ENCODE data around the gene TOLLIP.

DNA sequence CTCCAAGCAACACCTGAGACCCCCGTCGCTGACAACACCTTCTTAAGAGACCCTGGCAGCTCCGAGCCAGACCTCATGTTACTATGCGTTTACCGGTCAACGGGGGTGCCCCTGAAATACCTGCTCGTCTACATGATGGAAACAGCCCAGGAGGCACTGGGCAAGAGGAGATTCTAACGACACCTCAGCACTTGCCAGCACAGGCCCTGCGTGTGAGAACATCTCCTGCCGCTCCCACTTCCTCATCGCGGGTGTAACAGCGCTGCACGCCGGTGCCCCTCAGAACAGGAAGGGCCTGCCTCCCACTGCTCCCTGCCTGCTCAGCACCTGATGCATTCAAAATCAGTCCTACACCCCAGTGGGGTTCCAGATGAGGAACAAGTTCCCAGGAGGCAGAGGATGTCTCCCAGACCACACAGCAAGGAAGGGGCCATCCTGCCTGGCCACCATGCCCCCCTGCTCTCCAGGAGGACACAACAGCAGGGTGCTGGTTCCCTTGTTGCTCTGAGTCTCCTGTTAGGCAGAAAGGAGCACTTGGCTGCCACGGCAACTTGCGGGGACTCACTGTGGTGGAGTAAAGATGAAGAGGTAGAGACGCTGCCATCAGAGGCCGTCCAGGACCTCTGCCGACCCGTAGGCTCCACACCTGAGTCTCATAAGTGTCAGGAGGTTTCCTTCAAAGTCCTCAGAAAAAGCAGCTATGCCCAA, 2.1 kb downstream of the TOLLIP start:
- TF ChIP-seq FOXP1 (CRISPR knock-in tag; IDR thresholded peaks at IDR 0.05; ENCODE audit: borderline replicate concordance) (no peak), CBFB (CRISPR knock-in tag; IDR thresholded peaks at IDR 0.05; ENCODE audit: low read depth) (no peak), ZBTB21 (CRISPR knock-in tag; IDR thresholded peaks at IDR 0.05; ENCODE audit: borderline replicate concordance) (no peak), TP53 (CRISPR knock-in tag; IDR thresholded peaks at IDR 0.05) (no peak)
- TF ChIP-seq, protein P1, sequence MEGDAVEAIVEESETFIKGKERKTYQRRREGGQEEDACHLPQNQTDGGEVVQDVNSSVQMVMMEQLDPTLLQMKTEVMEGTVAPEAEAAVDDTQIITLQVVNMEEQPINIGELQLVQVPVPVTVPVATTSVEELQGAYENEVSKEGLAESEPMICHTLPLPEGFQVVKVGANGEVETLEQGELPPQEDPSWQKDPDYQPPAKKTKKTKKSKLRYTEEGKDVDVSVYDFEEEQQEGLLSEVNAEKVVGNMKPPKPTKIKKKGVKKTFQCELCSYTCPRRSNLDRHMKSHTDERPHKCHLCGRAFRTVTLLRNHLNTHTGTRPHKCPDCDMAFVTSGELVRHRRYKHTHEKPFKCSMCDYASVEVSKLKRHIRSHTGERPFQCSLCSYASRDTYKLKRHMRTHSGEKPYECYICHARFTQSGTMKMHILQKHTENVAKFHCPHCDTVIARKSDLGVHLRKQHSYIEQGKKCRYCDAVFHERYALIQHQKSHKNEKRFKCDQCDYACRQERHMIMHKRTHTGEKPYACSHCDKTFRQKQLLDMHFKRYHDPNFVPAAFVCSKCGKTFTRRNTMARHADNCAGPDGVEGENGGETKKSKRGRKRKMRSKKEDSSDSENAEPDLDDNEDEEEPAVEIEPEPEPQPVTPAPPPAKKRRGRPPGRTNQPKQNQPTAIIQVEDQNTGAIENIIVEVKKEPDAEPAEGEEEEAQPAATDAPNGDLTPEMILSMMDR (IDR thresholded peaks at IDR 0.05): no peak
- TF ChIP-seq, protein P2, sequence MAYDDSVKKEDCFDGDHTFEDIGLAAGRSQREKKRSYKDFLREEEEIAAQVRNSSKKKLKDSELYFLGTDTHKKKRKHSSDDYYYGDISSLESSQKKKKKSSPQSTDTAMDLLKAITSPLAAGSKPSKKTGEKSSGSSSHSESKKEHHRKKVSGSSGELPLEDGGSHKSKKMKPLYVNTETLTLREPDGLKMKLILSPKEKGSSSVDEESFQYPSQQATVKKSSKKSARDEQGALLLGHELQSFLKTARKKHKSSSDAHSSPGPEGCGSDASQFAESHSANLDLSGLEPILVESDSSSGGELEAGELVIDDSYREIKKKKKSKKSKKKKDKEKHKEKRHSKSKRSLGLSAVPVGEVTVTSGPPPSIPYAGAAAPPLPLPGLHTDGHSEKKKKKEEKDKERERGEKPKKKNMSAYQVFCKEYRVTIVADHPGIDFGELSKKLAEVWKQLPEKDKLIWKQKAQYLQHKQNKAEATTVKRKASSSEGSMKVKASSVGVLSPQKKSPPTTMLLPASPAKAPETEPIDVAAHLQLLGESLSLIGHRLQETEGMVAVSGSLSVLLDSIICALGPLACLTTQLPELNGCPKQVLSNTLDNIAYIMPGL (CRISPR knock-in tag; IDR thresholded peaks at IDR 0.05): no peak
- TF ChIP-seq, protein P3, sequence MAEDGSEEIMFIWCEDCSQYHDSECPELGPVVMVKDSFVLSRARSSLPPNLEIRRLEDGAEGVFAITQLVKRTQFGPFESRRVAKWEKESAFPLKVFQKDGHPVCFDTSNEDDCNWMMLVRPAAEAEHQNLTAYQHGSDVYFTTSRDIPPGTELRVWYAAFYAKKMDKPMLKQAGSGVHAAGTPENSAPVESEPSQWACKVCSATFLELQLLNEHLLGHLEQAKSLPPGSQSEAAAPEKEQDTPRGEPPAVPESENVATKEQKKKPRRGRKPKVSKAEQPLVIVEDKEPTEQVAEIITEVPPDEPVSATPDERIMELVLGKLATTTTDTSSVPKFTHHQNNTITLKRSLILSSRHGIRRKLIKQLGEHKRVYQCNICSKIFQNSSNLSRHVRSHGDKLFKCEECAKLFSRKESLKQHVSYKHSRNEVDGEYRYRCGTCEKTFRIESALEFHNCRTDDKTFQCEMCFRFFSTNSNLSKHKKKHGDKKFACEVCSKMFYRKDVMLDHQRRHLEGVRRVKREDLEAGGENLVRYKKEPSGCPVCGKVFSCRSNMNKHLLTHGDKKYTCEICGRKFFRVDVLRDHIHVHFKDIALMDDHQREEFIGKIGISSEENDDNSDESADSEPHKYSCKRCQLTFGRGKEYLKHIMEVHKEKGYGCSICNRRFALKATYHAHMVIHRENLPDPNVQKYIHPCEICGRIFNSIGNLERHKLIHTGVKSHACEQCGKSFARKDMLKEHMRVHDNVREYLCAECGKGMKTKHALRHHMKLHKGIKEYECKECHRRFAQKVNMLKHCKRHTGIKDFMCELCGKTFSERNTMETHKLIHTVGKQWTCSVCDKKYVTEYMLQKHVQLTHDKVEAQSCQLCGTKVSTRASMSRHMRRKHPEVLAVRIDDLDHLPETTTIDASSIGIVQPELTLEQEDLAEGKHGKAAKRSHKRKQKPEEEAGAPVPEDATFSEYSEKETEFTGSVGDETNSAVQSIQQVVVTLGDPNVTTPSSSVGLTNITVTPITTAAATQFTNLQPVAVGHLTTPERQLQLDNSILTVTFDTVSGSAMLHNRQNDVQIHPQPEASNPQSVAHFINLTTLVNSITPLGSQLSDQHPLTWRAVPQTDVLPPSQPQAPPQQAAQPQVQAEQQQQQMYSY (CRISPR knock-in tag; IDR thresholded peaks at IDR 0.05): no peak
- TF ChIP-seq, protein P4, sequence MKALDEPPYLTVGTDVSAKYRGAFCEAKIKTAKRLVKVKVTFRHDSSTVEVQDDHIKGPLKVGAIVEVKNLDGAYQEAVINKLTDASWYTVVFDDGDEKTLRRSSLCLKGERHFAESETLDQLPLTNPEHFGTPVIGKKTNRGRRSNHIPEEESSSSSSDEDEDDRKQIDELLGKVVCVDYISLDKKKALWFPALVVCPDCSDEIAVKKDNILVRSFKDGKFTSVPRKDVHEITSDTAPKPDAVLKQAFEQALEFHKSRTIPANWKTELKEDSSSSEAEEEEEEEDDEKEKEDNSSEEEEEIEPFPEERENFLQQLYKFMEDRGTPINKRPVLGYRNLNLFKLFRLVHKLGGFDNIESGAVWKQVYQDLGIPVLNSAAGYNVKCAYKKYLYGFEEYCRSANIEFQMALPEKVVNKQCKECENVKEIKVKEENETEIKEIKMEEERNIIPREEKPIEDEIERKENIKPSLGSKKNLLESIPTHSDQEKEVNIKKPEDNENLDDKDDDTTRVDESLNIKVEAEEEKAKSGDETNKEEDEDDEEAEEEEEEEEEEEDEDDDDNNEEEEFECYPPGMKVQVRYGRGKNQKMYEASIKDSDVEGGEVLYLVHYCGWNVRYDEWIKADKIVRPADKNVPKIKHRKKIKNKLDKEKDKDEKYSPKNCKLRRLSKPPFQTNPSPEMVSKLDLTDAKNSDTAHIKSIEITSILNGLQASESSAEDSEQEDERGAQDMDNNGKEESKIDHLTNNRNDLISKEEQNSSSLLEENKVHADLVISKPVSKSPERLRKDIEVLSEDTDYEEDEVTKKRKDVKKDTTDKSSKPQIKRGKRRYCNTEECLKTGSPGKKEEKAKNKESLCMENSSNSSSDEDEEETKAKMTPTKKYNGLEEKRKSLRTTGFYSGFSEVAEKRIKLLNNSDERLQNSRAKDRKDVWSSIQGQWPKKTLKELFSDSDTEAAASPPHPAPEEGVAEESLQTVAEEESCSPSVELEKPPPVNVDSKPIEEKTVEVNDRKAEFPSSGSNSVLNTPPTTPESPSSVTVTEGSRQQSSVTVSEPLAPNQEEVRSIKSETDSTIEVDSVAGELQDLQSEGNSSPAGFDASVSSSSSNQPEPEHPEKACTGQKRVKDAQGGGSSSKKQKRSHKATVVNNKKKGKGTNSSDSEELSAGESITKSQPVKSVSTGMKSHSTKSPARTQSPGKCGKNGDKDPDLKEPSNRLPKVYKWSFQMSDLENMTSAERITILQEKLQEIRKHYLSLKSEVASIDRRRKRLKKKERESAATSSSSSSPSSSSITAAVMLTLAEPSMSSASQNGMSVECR (CRISPR knock-in tag; IDR thresholded peaks at IDR 0.05; ENCODE audit: borderline replicate concordance): no peak

Measured in WTC11 (cell line).